WTC11 (cell line): ENCODE data around the gene GABBR2. TPM values are rescaled to one million over a fixed set of nuclear protein-coding genes. Genes with fewer than 3 reads are reported as not detected.

Experiments used
- ATAC-seq: fragments of 200-7000 bp; cut with Tn5 transposase; 2 replicates; pipeline ENCODE4 v1.10.0; 2021; ENCODE audit warnings: mild to moderate bottlenecking, moderate library complexity
- CTCF ChIA-PET: fragments of 300-600 bp; sonication (Branson Sonifier 250); formaldehyde crosslinking; loops from one replicate; lab custom pipeline; 2021; ENCODE audit warnings: antibody characterized with exemption; lab: Charles Lee
- POLR2A ChIA-PET: fragments of 350-600 bp; sonication (Branson Sonifier 250); formaldehyde crosslinking; loops from one replicate; lab custom pipeline; 2021; ENCODE audit warnings: antibody characterized with exemption; lab: Charles Lee
- DNase-seq: peaks from one replicate; pipeline ENCODE4 v3.0.0; 2021; ENCODE audit warnings: low spot score
- H3K27ac Mint-ChIP-seq: 2 replicates; pipeline ENCODE4 v1.8.0; 2021; ENCODE audit warnings: mixed read lengths
- H3K27me3 Mint-ChIP-seq: 2 replicates; pipeline ENCODE4 v1.8.0; 2021; ENCODE audit warnings: low read depth, mild to moderate bottlenecking, moderate library complexity, mixed read lengths
- H3K36me3 Mint-ChIP-seq: 2 replicates; pipeline ENCODE4 v1.8.0; 2021; ENCODE audit warnings: mixed read lengths
- H3K4me1 Mint-ChIP-seq: 2 replicates; pipeline ENCODE4 v1.8.0; 2022; ENCODE audit warnings: mixed read lengths
- H3K4me3 Mint-ChIP-seq: 2 replicates; pipeline ENCODE4 v1.8.0; 2021; ENCODE audit warnings: mild to moderate bottlenecking, moderate library complexity, mixed read lengths
- H3K9me3 Mint-ChIP-seq: 2 replicates; pipeline ENCODE4 v1.8.0; 2021; ENCODE audit warnings: mixed read lengths
- CREM ChIP-seq: sonication (generic); formaldehyde crosslinking; IDR thresholded peaks from 2 replicates; pipeline ENCODE4 v1.8.1; 2022; ENCODE audit warnings: mild to moderate bottlenecking, missing genetic modification reagents, moderate library complexity
- EMX1 ChIP-seq: fragments of 250-450 bp; sonication (Bioruptor Pico); IDR thresholded peaks from 2 replicates; pipeline ENCODE4 v1.8.0; 2021; ENCODE audit warnings: mild to moderate bottlenecking
- GABPB1 ChIP-seq: sonication (generic); formaldehyde crosslinking; IDR thresholded peaks from 2 replicates; pipeline ENCODE4 v1.8.1; 2023; ENCODE audit warnings: mild to moderate bottlenecking, missing genetic modification reagents
- HMGA2 ChIP-seq: fragments of 250-450 bp; sonication (Bioruptor Pico); IDR thresholded peaks from 2 replicates; pipeline ENCODE4 v1.4.0; 2021; ENCODE audit warnings: mild to moderate bottlenecking, moderate library complexity
- ZNF121 ChIP-seq: sonication (generic); formaldehyde crosslinking; IDR thresholded peaks from 2 replicates; pipeline ENCODE4 v1.8.0; 2023; ENCODE audit warnings: missing genetic modification reagents
- ZNF219 ChIP-seq: sonication (generic); formaldehyde crosslinking; IDR thresholded peaks from 2 replicates; pipeline ENCODE4 v1.8.0; 2023; ENCODE audit warnings: missing genetic modification reagents, mild to moderate bottlenecking, borderline replicate concordance
- ZNF416 ChIP-seq: fragments of 250-450 bp; sonication (Bioruptor Pico); IDR thresholded peaks from 2 replicates; pipeline ENCODE4 v1.9.0; 2021; ENCODE audit warnings: mild to moderate bottlenecking, inconsistent platforms
- ZNF671 ChIP-seq: fragments of 250-450 bp; sonication (Bioruptor Pico); IDR thresholded peaks from 2 replicates; pipeline ENCODE4 v1.8.0; 2021; ENCODE audit warnings: mild to moderate bottlenecking
- total RNA-seq: library from RNA; stranded (reverse); gene quantifications from 3 replicates; pipeline ENCODE4 v1.2.3, GENCODE V29; 2021
- TF ChIP-seq, protein P1 (sequence below): sonication (generic); formaldehyde crosslinking; IDR thresholded peaks from 2 replicates; pipeline ENCODE4 v1.8.1; 2023; ENCODE audit warnings: mild to moderate bottlenecking, missing genetic modification reagents
- TF ChIP-seq, protein P2 (sequence below): sonication (generic); formaldehyde crosslinking; IDR thresholded peaks from 2 replicates; pipeline ENCODE4 v1.8.0; 2023; ENCODE audit warnings: missing genetic modification reagents, mild to moderate bottlenecking, borderline replicate concordance
- TF ChIP-seq, protein P3 (sequence below): sonication (generic); formaldehyde crosslinking; IDR thresholded peaks from 2 replicates; pipeline ENCODE4 v1.8.1; 2022; ENCODE audit warnings: low read depth, mild to moderate bottlenecking, moderate library complexity, missing genetic modification reagents, borderline replicate concordance
- TF ChIP-seq, protein P4 (sequence below): sonication (generic); formaldehyde crosslinking; IDR thresholded peaks from 2 replicates; pipeline ENCODE4 v1.8.1; 2023; ENCODE audit warnings: mild to moderate bottlenecking, missing genetic modification reagents, borderline replicate concordance

The GABBR2 gene
- total RNA-seq, 1 experiment from 2014 or later, result 0.92 TPM

DNA sequence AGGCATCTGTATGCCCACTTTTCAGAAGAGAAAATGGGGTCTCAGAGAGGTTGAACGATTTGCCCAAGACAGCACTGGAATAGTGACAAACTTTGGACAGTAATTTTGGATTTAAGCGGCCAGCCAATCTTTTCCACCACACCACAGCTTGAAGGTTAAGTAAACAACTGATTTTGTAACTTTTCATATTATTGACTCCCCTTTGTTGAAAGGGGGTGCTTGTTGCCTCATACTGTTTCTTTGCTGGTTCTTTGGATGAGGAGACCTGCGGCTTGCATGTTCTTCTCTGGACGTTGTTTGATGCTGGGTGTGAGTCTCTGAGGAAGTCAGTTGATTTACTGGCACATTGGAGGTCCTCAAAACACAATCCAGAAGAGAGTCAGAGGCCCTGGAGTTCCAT lies 11.7 kb upstream of the GABBR2 start:
- POLR2A ChIA-PET, result no interaction called here
- H3K9me3 Mint-ChIP-seq, result no peaks in the 10 kb centered on the region
- no peak overlapping the region for H3K27ac Mint-ChIP-seq
- DNase-seq (no peak), ATAC-seq (no peak)
- no peaks in the 10 kb centered on the region for H3K36me3 Mint-ChIP-seq
- no peaks in the 10 kb centered on the region for H3K4me1 Mint-ChIP-seq
- CTCF ChIA-PET, result no interaction called here
- H3K27me3 Mint-ChIP-seq, result peaks cover 9% of the 10 kb centered on the region
- TF ChIP-seq, protein P1, sequence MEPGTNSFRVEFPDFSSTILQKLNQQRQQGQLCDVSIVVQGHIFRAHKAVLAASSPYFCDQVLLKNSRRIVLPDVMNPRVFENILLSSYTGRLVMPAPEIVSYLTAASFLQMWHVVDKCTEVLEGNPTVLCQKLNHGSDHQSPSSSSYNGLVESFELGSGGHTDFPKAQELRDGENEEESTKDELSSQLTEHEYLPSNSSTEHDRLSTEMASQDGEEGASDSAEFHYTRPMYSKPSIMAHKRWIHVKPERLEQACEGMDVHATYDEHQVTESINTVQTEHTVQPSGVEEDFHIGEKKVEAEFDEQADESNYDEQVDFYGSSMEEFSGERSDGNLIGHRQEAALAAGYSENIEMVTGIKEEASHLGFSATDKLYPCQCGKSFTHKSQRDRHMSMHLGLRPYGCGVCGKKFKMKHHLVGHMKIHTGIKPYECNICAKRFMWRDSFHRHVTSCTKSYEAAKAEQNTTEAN (CRISPR knock-in tag), result no peak
- no peak overlapping the region for H3K4me3 Mint-ChIP-seq

DNA sequence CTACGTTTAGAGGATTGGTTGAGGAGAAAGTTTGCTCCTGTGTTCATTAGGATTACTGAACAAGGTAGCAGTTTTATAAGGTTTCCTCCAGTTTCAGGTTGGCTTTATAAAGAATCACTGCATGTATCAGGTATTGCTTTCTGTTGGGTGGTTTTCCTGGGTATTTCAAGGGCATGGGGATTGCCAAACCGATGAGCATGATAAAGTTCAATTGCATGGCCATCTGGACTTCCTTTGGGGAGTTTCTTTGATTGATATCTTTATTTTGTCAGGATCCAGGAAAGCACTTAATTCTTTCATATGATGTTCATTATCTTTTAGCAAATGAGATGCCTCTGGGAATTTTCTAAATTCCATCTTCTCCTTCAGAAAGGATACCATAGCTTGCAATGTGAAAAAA lies 10.3 kb upstream of the GABBR2 start:
- Mint-ChIP-seq H3K36me3 (no peaks in the 10 kb centered on the region), H3K27ac (no peak overlapping the region), H3K4me1 (no peaks in the 10 kb centered on the region), H3K27me3 (peaks cover 8% of the 10 kb centered on the region), H3K4me3 (no peak overlapping the region), H3K9me3 (no peaks in the 10 kb centered on the region)
- ChIA-PET CTCF (no interaction called here), POLR2A (no interaction called here)
- DNase-seq, result no peak
- ATAC-seq, result no peak
- TF ChIP-seq ZNF219 (CRISPR knock-in tag) (no peak), CREM (CRISPR knock-in tag) (no peak), ZNF121 (no peak)
- TF ChIP-seq, protein P2, sequence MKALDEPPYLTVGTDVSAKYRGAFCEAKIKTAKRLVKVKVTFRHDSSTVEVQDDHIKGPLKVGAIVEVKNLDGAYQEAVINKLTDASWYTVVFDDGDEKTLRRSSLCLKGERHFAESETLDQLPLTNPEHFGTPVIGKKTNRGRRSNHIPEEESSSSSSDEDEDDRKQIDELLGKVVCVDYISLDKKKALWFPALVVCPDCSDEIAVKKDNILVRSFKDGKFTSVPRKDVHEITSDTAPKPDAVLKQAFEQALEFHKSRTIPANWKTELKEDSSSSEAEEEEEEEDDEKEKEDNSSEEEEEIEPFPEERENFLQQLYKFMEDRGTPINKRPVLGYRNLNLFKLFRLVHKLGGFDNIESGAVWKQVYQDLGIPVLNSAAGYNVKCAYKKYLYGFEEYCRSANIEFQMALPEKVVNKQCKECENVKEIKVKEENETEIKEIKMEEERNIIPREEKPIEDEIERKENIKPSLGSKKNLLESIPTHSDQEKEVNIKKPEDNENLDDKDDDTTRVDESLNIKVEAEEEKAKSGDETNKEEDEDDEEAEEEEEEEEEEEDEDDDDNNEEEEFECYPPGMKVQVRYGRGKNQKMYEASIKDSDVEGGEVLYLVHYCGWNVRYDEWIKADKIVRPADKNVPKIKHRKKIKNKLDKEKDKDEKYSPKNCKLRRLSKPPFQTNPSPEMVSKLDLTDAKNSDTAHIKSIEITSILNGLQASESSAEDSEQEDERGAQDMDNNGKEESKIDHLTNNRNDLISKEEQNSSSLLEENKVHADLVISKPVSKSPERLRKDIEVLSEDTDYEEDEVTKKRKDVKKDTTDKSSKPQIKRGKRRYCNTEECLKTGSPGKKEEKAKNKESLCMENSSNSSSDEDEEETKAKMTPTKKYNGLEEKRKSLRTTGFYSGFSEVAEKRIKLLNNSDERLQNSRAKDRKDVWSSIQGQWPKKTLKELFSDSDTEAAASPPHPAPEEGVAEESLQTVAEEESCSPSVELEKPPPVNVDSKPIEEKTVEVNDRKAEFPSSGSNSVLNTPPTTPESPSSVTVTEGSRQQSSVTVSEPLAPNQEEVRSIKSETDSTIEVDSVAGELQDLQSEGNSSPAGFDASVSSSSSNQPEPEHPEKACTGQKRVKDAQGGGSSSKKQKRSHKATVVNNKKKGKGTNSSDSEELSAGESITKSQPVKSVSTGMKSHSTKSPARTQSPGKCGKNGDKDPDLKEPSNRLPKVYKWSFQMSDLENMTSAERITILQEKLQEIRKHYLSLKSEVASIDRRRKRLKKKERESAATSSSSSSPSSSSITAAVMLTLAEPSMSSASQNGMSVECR (CRISPR knock-in tag), result no peak
- TF ChIP-seq, protein P3, sequence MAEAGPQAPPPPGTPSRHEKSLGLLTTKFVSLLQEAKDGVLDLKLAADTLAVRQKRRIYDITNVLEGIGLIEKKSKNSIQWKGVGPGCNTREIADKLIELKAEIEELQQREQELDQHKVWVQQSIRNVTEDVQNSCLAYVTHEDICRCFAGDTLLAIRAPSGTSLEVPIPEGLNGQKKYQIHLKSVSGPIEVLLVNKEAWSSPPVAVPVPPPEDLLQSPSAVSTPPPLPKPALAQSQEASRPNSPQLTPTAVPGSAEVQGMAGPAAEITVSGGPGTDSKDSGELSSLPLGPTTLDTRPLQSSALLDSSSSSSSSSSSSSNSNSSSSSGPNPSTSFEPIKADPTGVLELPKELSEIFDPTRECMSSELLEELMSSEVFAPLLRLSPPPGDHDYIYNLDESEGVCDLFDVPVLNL (CRISPR knock-in tag), result no peak

DNA sequence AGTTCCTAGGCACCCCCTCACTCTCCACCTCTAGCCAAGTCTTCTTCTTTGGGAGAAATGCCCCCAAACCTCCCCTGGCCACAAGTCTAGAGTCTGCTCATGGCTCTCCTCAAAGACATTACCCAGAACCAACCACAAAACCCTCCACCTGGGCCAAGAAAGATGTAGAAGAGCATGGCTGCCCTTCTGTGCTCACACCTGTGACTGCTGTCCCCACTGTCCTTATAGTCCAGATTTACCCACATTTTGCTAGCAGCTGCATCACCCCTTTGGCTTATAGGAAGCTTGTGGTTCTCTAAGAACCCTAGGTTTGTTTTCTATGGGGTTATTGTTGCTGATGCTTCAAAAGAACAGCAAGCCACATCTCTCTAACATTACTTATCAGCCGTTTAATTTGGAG lies 6.1 kb upstream of the GABBR2 start:
- ATAC-seq (no peak), DNase-seq (no peak)
- H3K36me3 Mint-ChIP-seq, result no peaks in the 10 kb centered on the region
- no peak overlapping the region for H3K4me3 Mint-ChIP-seq
- TF ChIP-seq HMGA2 (CRISPR knock-in tag) (no peak), ZNF671 (CRISPR knock-in tag) (no peak), GABPB1 (CRISPR knock-in tag) (no peak), EMX1 (CRISPR knock-in tag) (no peak), ZNF416 (no peak)
- TF ChIP-seq, protein P1 (CRISPR knock-in tag), result no peak
- TF ChIP-seq, protein P4, sequence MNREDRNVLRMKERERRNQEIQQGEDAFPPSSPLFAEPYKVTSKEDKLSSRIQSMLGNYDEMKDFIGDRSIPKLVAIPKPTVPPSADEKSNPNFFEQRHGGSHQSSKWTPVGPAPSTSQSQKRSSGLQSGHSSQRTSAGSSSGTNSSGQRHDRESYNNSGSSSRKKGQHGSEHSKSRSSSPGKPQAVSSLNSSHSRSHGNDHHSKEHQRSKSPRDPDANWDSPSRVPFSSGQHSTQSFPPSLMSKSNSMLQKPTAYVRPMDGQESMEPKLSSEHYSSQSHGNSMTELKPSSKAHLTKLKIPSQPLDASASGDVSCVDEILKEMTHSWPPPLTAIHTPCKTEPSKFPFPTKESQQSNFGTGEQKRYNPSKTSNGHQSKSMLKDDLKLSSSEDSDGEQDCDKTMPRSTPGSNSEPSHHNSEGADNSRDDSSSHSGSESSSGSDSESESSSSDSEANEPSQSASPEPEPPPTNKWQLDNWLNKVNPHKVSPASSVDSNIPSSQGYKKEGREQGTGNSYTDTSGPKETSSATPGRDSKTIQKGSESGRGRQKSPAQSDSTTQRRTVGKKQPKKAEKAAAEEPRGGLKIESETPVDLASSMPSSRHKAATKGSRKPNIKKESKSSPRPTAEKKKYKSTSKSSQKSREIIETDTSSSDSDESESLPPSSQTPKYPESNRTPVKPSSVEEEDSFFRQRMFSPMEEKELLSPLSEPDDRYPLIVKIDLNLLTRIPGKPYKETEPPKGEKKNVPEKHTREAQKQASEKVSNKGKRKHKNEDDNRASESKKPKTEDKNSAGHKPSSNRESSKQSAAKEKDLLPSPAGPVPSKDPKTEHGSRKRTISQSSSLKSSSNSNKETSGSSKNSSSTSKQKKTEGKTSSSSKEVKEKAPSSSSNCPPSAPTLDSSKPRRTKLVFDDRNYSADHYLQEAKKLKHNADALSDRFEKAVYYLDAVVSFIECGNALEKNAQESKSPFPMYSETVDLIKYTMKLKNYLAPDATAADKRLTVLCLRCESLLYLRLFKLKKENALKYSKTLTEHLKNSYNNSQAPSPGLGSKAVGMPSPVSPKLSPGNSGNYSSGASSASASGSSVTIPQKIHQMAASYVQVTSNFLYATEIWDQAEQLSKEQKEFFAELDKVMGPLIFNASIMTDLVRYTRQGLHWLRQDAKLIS (CRISPR knock-in tag), result no peak
- no peak overlapping the region for H3K27ac Mint-ChIP-seq
- H3K27me3 Mint-ChIP-seq, result peaks cover 36% of the 10 kb centered on the region
- ChIA-PET POLR2A (no interaction called here), CTCF (no interaction called here)
- H3K4me1 Mint-ChIP-seq, result peaks cover under 1% of the 10 kb centered on the region; the same call in 1 of the 2 replicates
- no peaks in the 10 kb centered on the region for H3K9me3 Mint-ChIP-seq
